ENCODE measurements around the gene NBEAL2. TPM values are rescaled to one million over a fixed set of nuclear protein-coding genes. Genes with fewer than 3 reads are reported as not detected.

NBEAL2 gene
- total RNA-seq, 1 experiment from 2014 or later: 50.7 TPM

DNA sequence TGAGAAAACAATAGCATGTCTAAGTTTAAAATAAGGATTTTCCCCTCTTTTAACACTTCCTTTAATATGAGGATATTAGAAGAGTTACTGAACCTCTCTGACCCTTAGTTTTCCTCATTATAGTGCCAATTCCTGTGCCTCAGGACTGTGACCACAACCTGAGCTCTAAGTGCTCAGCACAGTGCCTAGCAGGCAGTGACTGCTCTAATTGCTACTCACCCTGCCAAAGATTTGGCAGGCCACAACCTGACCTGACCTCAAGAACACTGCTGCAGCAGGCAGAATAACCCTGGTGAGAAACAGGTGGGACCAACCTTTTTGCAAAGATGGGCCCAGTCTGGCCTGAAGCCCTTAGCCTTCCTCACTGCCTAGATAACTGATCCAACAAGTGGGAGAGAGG, 35.7 kb downstream of the NBEAL2 start:
- H3K27me3 ChIP-seq (ENCODE audit: low read length): no peaks in the 10 kb centered on the region
- intact Hi-C loops (cut with micrococcal nuclease): no loop called here
- H3K9me3 ChIP-seq (ENCODE audit: low read length): no peaks in the 10 kb centered on the region
- H3K4me1 ChIP-seq (ENCODE audit: insufficient read depth, low read length): peaks cover 5% of the 10 kb centered on the region; the same call in 1 of the 2 replicates
- H3K4me3 ChIP-seq (ENCODE audit: low read length): no peak overlapping the region
- no peaks in the 10 kb centered on the region for H3K79me2 ChIP-seq (ENCODE audit: low read length)
- H3K9ac ChIP-seq (ENCODE audit: low read length): no peak overlapping the region
- no peak overlapping the region for H2AFZ ChIP-seq (ENCODE audit: low read length)
- ChIA-PET CTCF (no interaction called here), POLR2A (ENCODE audit: unreplicated experiment) (no interaction called here)
- no peak for TF ChIP-seq EZH2phosphoT487 (IDR thresholded peaks at IDR 0.05; ENCODE audit: borderline replicate concordance, low read length)
- no peak for TF ChIP-seq EZH2 (IDR thresholded peaks at IDR 0.05; ENCODE audit: low read length, unreplicated experiment)
- TF ChIP-seq, protein P1, sequence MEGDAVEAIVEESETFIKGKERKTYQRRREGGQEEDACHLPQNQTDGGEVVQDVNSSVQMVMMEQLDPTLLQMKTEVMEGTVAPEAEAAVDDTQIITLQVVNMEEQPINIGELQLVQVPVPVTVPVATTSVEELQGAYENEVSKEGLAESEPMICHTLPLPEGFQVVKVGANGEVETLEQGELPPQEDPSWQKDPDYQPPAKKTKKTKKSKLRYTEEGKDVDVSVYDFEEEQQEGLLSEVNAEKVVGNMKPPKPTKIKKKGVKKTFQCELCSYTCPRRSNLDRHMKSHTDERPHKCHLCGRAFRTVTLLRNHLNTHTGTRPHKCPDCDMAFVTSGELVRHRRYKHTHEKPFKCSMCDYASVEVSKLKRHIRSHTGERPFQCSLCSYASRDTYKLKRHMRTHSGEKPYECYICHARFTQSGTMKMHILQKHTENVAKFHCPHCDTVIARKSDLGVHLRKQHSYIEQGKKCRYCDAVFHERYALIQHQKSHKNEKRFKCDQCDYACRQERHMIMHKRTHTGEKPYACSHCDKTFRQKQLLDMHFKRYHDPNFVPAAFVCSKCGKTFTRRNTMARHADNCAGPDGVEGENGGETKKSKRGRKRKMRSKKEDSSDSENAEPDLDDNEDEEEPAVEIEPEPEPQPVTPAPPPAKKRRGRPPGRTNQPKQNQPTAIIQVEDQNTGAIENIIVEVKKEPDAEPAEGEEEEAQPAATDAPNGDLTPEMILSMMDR (conservative IDR thresholded peaks at IDR 0.05; ENCODE audit: low read depth, low read length): no peak
- no TSS peak for BruUV-seq (replicated peaks)
- no peak overlapping the region for H3K27ac ChIP-seq (ENCODE audit: low read length)
- H3K4me2 ChIP-seq (ENCODE audit: low read length): no peak overlapping the region
- ATAC-seq (no peak), DNase-seq (no peak)
- no peaks in the 10 kb centered on the region for H3K9me2 ChIP-seq (replicated peaks; ENCODE audit: low read length)
- H3K36me3 ChIP-seq (ENCODE audit: low read depth, low read length): peaks cover 17% of the 10 kb centered on the region; the same call in 1 of the 2 replicates
- H4K20me1 ChIP-seq (ENCODE audit: low read length): no peaks in the 10 kb centered on the region
- H3F3A ChIP-seq (ENCODE audit: low read length, unreplicated experiment): no peaks in the 10 kb centered on the region

- H4K20me1 ChIP-seq (ENCODE audit: low read length): no peaks in the 10 kb centered on the region
- TF ChIP-seq EZH2 (IDR thresholded peaks at IDR 0.05; ENCODE audit: low read length, unreplicated experiment) (no peak), EZH2phosphoT487 (IDR thresholded peaks at IDR 0.05; ENCODE audit: borderline replicate concordance, low read length) (no peak)
- TF ChIP-seq, protein P1 (conservative IDR thresholded peaks at IDR 0.05; ENCODE audit: low read depth, low read length): no peak
- ChIA-PET CTCF (no interaction called here), POLR2A (ENCODE audit: unreplicated experiment) (no interaction called here)
- peaks cover 5% of the 10 kb centered on the region; the same call in 1 of the 2 replicates for H3K4me1 ChIP-seq (ENCODE audit: insufficient read depth, low read length)
- no peak overlapping the region for H3K4me2 ChIP-seq (ENCODE audit: low read length)
- peaks cover 17% of the 10 kb centered on the region; the same call in 1 of the 2 replicates for H3K36me3 ChIP-seq (ENCODE audit: low read depth, low read length)
- H3K9me2 ChIP-seq (replicated peaks; ENCODE audit: low read length): no peaks in the 10 kb centered on the region
- no peak overlapping the region for H3K4me3 ChIP-seq (ENCODE audit: low read length)
- no TSS peak for BruUV-seq (replicated peaks)
- peaks cover under 1% of the 10 kb centered on the region; the same call in 1 of the 2 replicates for H3K79me2 ChIP-seq (ENCODE audit: low read length)
- ATAC-seq (no peak), DNase-seq (no peak)
- no peaks in the 10 kb centered on the region for H3K9me3 ChIP-seq (ENCODE audit: low read length)
- no peaks in the 10 kb centered on the region for H3F3A ChIP-seq (ENCODE audit: low read length, unreplicated experiment)
- H2AFZ ChIP-seq (ENCODE audit: low read length): no peak overlapping the region
- no peaks in the 10 kb centered on the region for H3K27me3 ChIP-seq (ENCODE audit: low read length)
- intact Hi-C loops (cut with micrococcal nuclease): no loop called here
- H3K27ac ChIP-seq (ENCODE audit: low read length): no peak overlapping the region
- no peak overlapping the region for H3K9ac ChIP-seq (ENCODE audit: low read length)
Measured at GRCh38 chr3:47016086-47016933, 36.8 kb downstream of the NBEAL2 start.

DNA sequence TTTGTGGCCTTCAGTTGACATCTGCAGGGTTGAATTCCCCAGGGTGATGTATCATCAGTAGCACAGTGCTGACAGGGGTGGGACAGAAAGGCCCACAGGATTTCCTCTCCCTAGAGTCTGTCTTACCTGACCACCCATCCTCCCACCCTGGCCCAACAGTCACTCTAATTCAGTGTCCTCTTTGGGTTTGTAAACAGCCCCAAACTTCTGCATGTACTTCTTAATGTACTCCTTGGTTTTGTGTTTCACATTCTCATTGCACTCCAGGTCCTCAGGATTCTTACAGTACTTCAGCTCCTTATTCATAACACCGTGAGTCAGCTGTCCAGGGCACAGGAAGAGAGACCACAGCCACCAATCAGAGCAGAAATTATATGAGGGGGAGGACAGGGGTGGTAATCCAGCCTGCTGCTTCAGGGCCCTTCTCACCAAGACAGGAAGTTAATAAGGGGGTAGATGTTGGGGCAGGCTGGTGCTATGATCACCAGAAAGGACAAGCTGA, 37.5 kb downstream of the NBEAL2 start:
- intact Hi-C loops (cut with micrococcal nuclease): no loop called here
- Histone ChIP-seq H3K36me3 (ENCODE audit: low read depth, low read length) (peaks cover 17% of the 10 kb centered on the region; the same call in 1 of the 2 replicates), H3K9ac (ENCODE audit: low read length) (no peak overlapping the region), H3K9me2 (replicated peaks; ENCODE audit: low read length) (no peaks in the 10 kb centered on the region), H3K4me2 (ENCODE audit: low read length) (no peak overlapping the region), H3K27me3 (ENCODE audit: low read length) (no peaks in the 10 kb centered on the region), H4K20me1 (ENCODE audit: low read length) (no peaks in the 10 kb centered on the region), H3K4me1 (ENCODE audit: insufficient read depth, low read length) (peaks cover 5% of the 10 kb centered on the region; the same call in 1 of the 2 replicates), H3F3A (ENCODE audit: low read length, unreplicated experiment) (no peaks in the 10 kb centered on the region), H3K79me2 (ENCODE audit: low read length) (peaks cover 3% of the 10 kb centered on the region; the same call in 1 of the 2 replicates), H3K9me3 (ENCODE audit: low read length) (no peaks in the 10 kb centered on the region), H3K4me3 (ENCODE audit: low read length) (no peak overlapping the region), H2AFZ (ENCODE audit: low read length) (no peak overlapping the region), H3K27ac (ENCODE audit: low read length) (no peak overlapping the region)
- TSS peak; percentile 48 for BruUV-seq (replicated peaks)
- TF ChIP-seq EZH2 (IDR thresholded peaks at IDR 0.05; ENCODE audit: low read length, unreplicated experiment) (no peak), EZH2phosphoT487 (IDR thresholded peaks at IDR 0.05; ENCODE audit: borderline replicate concordance, low read length) (no peak)
- TF ChIP-seq, protein P1 (conservative IDR thresholded peaks at IDR 0.05; ENCODE audit: low read depth, low read length): no peak
- DNase-seq (peak; percentile 41), ATAC-seq (peak; percentile 58)
- ChIA-PET POLR2A (ENCODE audit: unreplicated experiment) (no interaction called here), CTCF (interaction anchor here (0.7 kb wide), 1 partner anchor 13 kb away, joined by 3 read pairs; no protein-coding TSS in a partner anchor)

Data from PC-3 (cell line).